ENCODE measurements around the gene SPEF2. TPM values are rescaled to one million over a fixed set of nuclear protein-coding genes. Genes with fewer than 3 reads are reported as not detected.

Gene SPEF2
- total RNA-seq, 1 experiment from 2014 or later: 0.87 TPM

DNA sequence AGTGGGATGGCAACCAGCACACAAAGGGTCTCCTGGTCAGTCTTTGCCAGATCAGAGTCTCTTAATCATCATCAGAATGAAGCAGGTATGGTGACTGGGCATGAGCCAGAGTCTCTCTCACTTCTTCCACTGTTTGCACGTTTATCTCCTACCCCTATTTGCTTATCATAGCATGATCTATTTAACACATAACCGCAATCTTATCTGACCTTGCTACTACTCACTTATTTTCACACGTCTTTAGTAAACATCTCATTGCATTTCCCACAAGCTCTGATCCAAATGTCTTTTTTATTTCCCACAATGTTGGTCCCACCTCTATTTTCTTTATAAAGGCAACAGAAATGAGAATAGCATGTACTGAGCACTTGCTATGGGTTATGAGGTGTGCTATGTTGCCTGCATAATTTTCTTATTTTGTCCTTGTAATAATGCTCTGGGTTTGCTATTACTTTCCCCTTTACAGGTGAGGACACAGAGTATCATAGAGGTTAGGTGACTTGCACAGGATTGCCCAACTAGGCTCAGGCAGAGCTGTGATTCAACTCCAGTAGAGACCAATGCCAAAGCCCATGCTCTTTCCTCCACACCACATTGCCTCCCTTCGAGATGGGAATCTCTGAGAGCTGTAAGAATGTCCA lies 199.3 kb downstream of the SPEF2 start:
- TF ChIP-seq, protein P1, sequence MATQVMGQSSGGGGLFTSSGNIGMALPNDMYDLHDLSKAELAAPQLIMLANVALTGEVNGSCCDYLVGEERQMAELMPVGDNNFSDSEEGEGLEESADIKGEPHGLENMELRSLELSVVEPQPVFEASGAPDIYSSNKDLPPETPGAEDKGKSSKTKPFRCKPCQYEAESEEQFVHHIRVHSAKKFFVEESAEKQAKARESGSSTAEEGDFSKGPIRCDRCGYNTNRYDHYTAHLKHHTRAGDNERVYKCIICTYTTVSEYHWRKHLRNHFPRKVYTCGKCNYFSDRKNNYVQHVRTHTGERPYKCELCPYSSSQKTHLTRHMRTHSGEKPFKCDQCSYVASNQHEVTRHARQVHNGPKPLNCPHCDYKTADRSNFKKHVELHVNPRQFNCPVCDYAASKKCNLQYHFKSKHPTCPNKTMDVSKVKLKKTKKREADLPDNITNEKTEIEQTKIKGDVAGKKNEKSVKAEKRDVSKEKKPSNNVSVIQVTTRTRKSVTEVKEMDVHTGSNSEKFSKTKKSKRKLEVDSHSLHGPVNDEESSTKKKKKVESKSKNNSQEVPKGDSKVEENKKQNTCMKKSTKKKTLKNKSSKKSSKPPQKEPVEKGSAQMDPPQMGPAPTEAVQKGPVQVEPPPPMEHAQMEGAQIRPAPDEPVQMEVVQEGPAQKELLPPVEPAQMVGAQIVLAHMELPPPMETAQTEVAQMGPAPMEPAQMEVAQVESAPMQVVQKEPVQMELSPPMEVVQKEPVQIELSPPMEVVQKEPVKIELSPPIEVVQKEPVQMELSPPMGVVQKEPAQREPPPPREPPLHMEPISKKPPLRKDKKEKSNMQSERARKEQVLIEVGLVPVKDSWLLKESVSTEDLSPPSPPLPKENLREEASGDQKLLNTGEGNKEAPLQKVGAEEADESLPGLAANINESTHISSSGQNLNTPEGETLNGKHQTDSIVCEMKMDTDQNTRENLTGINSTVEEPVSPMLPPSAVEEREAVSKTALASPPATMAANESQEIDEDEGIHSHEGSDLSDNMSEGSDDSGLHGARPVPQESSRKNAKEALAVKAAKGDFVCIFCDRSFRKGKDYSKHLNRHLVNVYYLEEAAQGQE (IDR thresholded peaks at IDR 0.05; ENCODE audit: insufficient read depth in 1 of 2, low read depth in 2 of 2, low read length in 1 of 2): no peak
- TF ChIP-seq TCF7L2 (IDR thresholded peaks at IDR 0.05; ENCODE audit: low read depth, low read length): no peak
- TF ChIP-seq, protein P2, sequence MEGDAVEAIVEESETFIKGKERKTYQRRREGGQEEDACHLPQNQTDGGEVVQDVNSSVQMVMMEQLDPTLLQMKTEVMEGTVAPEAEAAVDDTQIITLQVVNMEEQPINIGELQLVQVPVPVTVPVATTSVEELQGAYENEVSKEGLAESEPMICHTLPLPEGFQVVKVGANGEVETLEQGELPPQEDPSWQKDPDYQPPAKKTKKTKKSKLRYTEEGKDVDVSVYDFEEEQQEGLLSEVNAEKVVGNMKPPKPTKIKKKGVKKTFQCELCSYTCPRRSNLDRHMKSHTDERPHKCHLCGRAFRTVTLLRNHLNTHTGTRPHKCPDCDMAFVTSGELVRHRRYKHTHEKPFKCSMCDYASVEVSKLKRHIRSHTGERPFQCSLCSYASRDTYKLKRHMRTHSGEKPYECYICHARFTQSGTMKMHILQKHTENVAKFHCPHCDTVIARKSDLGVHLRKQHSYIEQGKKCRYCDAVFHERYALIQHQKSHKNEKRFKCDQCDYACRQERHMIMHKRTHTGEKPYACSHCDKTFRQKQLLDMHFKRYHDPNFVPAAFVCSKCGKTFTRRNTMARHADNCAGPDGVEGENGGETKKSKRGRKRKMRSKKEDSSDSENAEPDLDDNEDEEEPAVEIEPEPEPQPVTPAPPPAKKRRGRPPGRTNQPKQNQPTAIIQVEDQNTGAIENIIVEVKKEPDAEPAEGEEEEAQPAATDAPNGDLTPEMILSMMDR (IDR thresholded peaks at IDR 0.05): no peak
- no peak for TF ChIP-seq SIN3A (IDR thresholded peaks at IDR 0.05; ENCODE audit: borderline replicate concordance, insufficient read depth, low read depth, low read length)
- no peak for TF ChIP-seq POLR2AphosphoS5 (IDR thresholded peaks at IDR 0.05; ENCODE audit: low read depth, low read length)
- no peak for ATAC-seq
- BruUV-seq (replicated peaks): no TSS peak

DNA sequence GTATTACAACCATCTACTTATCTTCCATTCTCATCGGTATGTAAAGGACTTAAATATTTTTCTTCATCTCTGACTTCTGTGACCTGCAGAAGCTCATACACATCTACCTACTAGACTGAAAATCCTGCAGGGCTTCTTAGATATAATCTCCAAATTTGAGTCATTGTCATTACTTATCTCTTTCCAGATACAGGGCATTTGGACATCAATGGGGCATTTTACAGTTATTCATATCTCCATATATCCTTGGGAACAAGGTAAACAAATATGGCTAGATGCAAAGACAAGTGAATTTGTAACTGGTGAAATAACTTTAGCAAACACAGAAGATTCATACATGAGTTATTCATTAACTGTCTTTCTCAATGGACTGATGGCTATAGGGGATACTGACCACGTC lies 201.4 kb downstream of the SPEF2 start:
- intact Hi-C loops (cut with micrococcal nuclease; ENCODE audit: unreplicated experiment): no loop called here
- TF ChIP-seq, protein P2 (IDR thresholded peaks at IDR 0.05): no peak
- TF ChIP-seq TCF7L2 (IDR thresholded peaks at IDR 0.05; ENCODE audit: low read depth, low read length) (no peak), SIN3A (IDR thresholded peaks at IDR 0.05; ENCODE audit: borderline replicate concordance, insufficient read depth, low read depth, low read length) (no peak), POLR2AphosphoS5 (IDR thresholded peaks at IDR 0.05; ENCODE audit: low read depth, low read length) (no peak)
- TF ChIP-seq, protein P1 (IDR thresholded peaks at IDR 0.05; ENCODE audit: insufficient read depth in 1 of 2, low read depth in 2 of 2, low read length in 1 of 2): no peak
- no peaks in the 10 kb centered on the region for H3K9me3 ChIP-seq (ENCODE audit: control insufficient read depth, insufficient read depth, low read depth, low read length)
- ChIA-PET POLR2A (no interaction called here), CTCF (no interaction called here)
- no peaks in the 10 kb centered on the region for H3K36me3 ChIP-seq (ENCODE audit: control insufficient read depth, insufficient read depth, low read length)
- ATAC-seq: no peak
- H3K27ac ChIP-seq (ENCODE audit: low read length): no peak overlapping the region
- BruUV-seq (replicated peaks): no TSS peak
- in situ Hi-C loops (cut with HindIII; ENCODE audit: low pct_unique_long_range_greater_than_20kb, low sequenced_read_pairs): no loop called here
- H3K4me3 ChIP-seq (ENCODE audit: low read depth in 2 of 2, low read length in 2 of 2): no peak overlapping the region
- no peak for DNase-seq (ENCODE audit: low read depth, low spot score)
- no peaks in the 10 kb centered on the region for H3K27me3 ChIP-seq (ENCODE audit: control insufficient read depth, insufficient read depth, low read length)
- no peaks in the 10 kb centered on the region for H3K4me1 ChIP-seq (ENCODE audit: control insufficient read depth, insufficient read depth, low read length)

More for the DNA sequence above, 199.3 kb downstream of the SPEF2 start:
- in situ Hi-C loops (cut with HindIII; ENCODE audit: low pct_unique_long_range_greater_than_20kb, low sequenced_read_pairs): no loop called here
- Histone ChIP-seq H3K4me1 (ENCODE audit: control insufficient read depth, insufficient read depth, low read length) (no peaks in the 10 kb centered on the region), H3K36me3 (ENCODE audit: control insufficient read depth, insufficient read depth, low read length) (no peaks in the 10 kb centered on the region), H3K27me3 (ENCODE audit: control insufficient read depth, insufficient read depth, low read length) (no peaks in the 10 kb centered on the region; the same call in 1 of the 2 replicates), H3K9me3 (ENCODE audit: control insufficient read depth, insufficient read depth, low read depth, low read length) (no peaks in the 10 kb centered on the region), H3K4me3 (ENCODE audit: low read depth in 2 of 2, low read length in 2 of 2) (no peak overlapping the region), H3K27ac (ENCODE audit: low read length) (no peak overlapping the region)
- ChIA-PET POLR2A (no interaction called here), CTCF (no interaction called here)
- intact Hi-C loops (cut with micrococcal nuclease; ENCODE audit: unreplicated experiment): no loop called here
- no peak for DNase-seq (ENCODE audit: low read depth, low spot score)
